ENCODE measurements around the gene ZNF865. TPM values are rescaled to one million over a fixed set of nuclear protein-coding genes. Genes with fewer than 3 reads are reported as not detected.
A peak's percentile ranks its signal among the peaks of the same experiment; 100 is the strongest.

ZNF865 gene
- total RNA-seq, 1 donor from 2014 or later = 20.3 TPM

DNA sequence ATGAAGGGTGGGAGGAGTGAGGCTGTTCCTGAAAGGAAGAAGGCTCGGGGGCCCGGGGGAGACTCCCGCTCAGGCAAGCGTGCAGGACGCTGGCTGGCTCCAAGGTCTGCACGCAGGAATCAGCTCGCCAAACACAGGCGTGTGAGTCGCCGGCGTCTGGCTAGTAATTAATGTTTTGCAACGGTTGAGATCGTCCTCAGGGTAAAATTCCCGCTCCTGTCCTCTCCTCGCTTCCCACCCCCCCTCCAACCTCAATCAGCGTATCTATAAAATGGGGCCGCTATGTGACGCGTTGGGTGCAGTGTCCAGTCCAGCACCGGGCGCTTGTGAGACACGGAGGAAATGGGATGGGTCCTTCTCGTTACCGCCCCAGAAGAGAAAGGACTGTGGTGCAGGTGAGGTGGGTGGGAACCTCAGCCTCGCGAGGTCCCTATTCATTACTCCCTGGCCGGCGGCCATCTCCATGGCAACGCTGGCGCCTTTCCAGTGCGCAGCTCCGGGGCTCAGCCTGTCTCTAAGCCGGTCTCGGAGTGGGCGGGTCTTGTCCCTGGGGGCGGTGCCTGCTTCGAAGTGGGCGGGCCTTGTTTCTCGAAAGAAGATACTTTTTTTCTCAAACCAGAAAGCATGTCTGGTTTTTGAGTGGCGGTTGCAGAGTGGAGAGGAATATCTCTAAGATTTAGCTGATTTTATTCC, 18.3 kb upstream of the ZNF865 start:
- DNase-seq (ENCODE audit: low read depth, low spot score) = peak; percentile 96
- Mint-ChIP-seq H3K4me3 (peak overlapping the region; percentile 96), H3K9me3 (no peaks in the 10 kb centered on the region), H3K27me3 (ENCODE audit: low read depth) (no peaks in the 10 kb centered on the region), H3K36me3 (ENCODE audit: low read depth) (peaks cover 4% of the 10 kb centered on the region), H3K27ac (ENCODE audit: unreplicated experiment) (peak overlapping the region; percentile 97), H3K4me1 (peaks cover 34% of the 10 kb centered on the region)
- TF ChIP-seq, protein P1, sequence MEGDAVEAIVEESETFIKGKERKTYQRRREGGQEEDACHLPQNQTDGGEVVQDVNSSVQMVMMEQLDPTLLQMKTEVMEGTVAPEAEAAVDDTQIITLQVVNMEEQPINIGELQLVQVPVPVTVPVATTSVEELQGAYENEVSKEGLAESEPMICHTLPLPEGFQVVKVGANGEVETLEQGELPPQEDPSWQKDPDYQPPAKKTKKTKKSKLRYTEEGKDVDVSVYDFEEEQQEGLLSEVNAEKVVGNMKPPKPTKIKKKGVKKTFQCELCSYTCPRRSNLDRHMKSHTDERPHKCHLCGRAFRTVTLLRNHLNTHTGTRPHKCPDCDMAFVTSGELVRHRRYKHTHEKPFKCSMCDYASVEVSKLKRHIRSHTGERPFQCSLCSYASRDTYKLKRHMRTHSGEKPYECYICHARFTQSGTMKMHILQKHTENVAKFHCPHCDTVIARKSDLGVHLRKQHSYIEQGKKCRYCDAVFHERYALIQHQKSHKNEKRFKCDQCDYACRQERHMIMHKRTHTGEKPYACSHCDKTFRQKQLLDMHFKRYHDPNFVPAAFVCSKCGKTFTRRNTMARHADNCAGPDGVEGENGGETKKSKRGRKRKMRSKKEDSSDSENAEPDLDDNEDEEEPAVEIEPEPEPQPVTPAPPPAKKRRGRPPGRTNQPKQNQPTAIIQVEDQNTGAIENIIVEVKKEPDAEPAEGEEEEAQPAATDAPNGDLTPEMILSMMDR (conservative IDR thresholded peaks at IDR 0.05) = no peak

DNA sequence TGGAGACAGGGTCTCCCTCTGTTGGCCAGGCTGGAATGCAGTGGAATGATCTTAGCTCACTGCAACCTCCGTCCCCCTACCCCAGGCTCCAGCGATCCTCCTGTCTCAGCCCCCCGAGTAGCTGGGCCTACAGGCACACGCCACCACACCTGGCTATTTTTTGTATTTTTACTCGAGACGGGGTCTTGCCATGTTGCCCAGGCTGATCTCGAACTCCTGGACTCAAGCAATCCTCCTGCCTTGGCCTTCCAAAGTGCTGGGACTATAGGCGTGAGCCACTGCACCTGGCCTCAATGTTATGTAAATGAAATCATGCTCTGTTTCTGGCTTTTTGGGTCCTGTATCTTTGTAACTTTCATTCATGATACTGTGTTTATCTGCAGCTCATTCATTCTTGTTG, 16.7 kb upstream of the ZNF865 start:
- H3K4me1 Mint-ChIP-seq = peaks cover 34% of the 10 kb centered on the region
- no peak overlapping the region for H3K27ac Mint-ChIP-seq (ENCODE audit: unreplicated experiment)
- TF ChIP-seq, protein P1 (conservative IDR thresholded peaks at IDR 0.05) = no peak
- no peak for DNase-seq (ENCODE audit: low read depth, low spot score)
- no peaks in the 10 kb centered on the region for H3K27me3 Mint-ChIP-seq (ENCODE audit: low read depth)
- no peaks in the 10 kb centered on the region for H3K9me3 Mint-ChIP-seq
- H3K36me3 Mint-ChIP-seq (ENCODE audit: low read depth) = peaks cover 4% of the 10 kb centered on the region
- peak overlapping the region; percentile 29 for H3K4me3 Mint-ChIP-seq

DNA sequence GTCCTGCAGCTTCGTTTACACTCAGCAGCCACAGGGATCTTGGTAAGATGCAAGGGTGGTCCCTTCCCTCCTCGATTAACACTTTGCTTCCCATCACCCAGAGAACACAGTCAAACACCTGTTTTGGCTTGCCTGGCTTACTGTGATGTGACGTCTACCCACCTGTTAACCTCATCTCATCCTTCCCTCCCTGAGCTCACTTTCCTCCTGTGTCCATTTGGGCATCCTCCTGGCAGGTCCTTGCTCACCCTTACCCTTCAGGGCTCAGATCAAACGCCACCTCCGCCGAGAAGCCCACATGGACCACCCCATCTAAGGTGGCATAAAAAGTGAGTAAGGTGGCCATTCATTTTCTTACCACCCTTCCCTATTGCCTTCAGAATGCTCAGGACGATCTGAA, 15.3 kb upstream of the ZNF865 start:
- TF ChIP-seq, protein P1 (conservative IDR thresholded peaks at IDR 0.05) = no peak
- Mint-ChIP-seq H3K4me3 (peak overlapping the region; percentile 57), H3K27ac (ENCODE audit: unreplicated experiment) (no peak overlapping the region)

DNA sequence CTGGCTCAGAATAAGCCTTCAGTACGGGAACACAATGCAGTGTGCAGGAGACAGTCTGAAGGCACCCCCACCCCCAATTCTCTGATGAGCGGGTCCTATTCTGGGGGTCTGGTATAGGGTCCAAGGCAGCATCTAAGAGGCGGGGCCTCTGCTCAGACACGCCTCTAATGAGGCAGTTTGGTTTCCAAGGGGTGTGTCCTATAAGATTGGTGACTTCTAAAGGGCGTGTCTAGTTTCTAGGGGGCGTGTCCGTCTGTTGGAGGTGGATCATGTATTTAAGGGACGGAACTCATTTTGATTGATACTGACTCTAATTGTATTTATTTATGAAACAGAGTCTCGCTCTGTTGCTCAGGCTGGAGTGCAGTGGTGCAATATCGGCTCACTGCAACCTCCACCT, 14.8 kb upstream of the ZNF865 start:
- H3K27ac Mint-ChIP-seq (ENCODE audit: unreplicated experiment) = no peak overlapping the region
- peaks cover 14% of the 10 kb centered on the region for H3K36me3 Mint-ChIP-seq (ENCODE audit: low read depth)
- no peaks in the 10 kb centered on the region for H3K9me3 Mint-ChIP-seq
- TF ChIP-seq, protein P1 (conservative IDR thresholded peaks at IDR 0.05) = no peak
- DNase-seq (ENCODE audit: low read depth, low spot score) = no peak
- H3K4me1 Mint-ChIP-seq = peaks cover 23% of the 10 kb centered on the region
- H3K4me3 Mint-ChIP-seq = peak overlapping the region; percentile 57
- H3K27me3 Mint-ChIP-seq (ENCODE audit: low read depth) = no peaks in the 10 kb centered on the region

More for the DNA sequence above, 15.3 kb upstream of the ZNF865 start:
- peaks cover 28% of the 10 kb centered on the region for H3K4me1 Mint-ChIP-seq
- no peaks in the 10 kb centered on the region for H3K9me3 Mint-ChIP-seq
- peaks cover 9% of the 10 kb centered on the region for H3K36me3 Mint-ChIP-seq (ENCODE audit: low read depth)
- no peaks in the 10 kb centered on the region for H3K27me3 Mint-ChIP-seq (ENCODE audit: low read depth)
- DNase-seq (ENCODE audit: low read depth, low spot score) = no peak

DNA sequence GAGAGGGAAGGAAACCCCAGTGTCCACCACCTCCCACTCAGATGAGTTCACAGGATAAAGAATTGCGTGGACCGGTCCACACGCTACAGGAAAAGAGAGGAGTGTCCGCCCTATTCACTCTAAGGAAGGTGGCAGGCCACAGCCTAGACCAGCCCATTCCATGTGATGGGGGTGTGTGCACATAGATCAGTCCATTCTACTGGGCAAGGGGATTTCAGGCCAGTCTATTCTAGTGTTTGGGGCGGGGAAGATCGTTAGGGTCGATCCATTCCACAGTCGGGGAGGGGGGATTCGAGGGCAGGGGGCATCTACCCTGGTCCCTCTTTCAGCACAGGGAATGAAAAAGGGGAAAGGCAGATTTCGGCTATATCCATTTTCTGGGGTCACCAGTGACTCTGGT, 13.9 kb upstream of the ZNF865 start:
- TF ChIP-seq, protein P1 (conservative IDR thresholded peaks at IDR 0.05) = no peak
- no peaks in the 10 kb centered on the region for H3K27me3 Mint-ChIP-seq (ENCODE audit: low read depth)
- peak overlapping the region; percentile 57 for H3K4me3 Mint-ChIP-seq
- H3K4me1 Mint-ChIP-seq = peaks cover 13% of the 10 kb centered on the region
- DNase-seq (ENCODE audit: low read depth, low spot score) = no peak
- H3K9me3 Mint-ChIP-seq = no peaks in the 10 kb centered on the region
- peaks cover 23% of the 10 kb centered on the region for H3K36me3 Mint-ChIP-seq (ENCODE audit: low read depth)
- no peak overlapping the region for H3K27ac Mint-ChIP-seq (ENCODE audit: unreplicated experiment)
